HG03457 (cell line): ENCODE measurements around the gene TC2N.
"Not testable (repeated sequence)": the region's sequence is repeated elsewhere in the genome, so short reads cannot be mapped to it uniquely, and the experiment has no call there.

Experiments used
- ATAC-seq: cut with Tn5 transposase; IDR thresholded peaks from one replicate; pipeline ENCODE4 v1.9.1; 2021; ENCODE audit warnings: moderate number of reproducible peaks; ENCODE audit not compliant: unreplicated experiment

The TC2N gene

DNA sequence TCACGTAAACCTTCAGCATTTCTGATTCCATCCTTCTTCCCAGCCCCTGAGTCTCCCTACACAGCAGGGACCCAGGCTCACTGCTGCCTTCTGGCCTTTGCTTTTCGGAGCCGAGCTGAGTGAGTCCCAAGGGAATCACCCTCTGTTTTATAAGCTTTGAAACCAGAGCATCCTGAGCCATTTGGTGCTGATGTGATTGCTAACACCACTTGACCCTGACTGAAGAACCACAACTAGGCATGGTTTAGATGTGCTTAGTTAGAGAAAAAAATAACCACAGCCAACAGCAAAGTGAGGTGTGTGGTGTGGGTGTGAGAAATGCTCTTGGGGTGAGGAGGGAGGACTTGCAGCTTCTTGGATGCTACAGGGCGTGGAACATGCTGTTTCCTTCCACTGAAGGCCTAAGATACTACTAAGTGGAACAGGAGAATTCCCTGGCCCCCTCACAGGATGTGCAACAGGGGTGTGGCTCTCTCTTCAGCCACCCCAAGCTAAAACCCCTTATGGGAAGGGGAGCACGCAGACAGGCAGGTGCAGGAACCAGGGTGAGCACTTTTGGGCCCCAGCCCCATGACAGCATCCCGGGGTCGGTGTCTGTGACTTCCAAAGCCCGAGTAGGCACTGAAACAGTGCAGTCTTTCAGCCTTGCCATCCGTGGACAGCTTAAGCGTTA is at the start of gene TC2N:
TC2N (minus strand) TSS at position 221 of the 673 bp plus-strand sequence. CDS start 53,767 bp downstream, outside the sequence.
- no peak for ATAC-seq

DNA sequence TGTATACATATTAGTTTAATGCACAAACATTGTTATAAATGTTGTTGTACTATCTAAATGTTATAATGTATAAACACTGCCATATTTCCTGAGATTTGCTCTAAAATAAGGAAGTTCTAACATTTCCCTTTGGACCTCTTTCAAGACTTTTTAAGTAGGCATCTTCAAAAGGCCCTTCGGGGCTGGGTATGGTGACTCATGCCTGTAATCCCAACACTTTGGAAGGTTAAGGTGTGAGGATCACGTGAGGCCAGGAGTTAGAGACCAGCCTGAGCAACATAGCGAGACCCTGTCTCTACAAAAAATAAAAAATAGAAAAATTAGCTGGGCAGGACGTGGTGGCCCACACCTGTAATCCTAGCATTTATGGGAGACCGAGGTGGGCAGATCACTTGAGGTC is 44.7 kb upstream of the TC2N start:
- no peak for ATAC-seq

DNA sequence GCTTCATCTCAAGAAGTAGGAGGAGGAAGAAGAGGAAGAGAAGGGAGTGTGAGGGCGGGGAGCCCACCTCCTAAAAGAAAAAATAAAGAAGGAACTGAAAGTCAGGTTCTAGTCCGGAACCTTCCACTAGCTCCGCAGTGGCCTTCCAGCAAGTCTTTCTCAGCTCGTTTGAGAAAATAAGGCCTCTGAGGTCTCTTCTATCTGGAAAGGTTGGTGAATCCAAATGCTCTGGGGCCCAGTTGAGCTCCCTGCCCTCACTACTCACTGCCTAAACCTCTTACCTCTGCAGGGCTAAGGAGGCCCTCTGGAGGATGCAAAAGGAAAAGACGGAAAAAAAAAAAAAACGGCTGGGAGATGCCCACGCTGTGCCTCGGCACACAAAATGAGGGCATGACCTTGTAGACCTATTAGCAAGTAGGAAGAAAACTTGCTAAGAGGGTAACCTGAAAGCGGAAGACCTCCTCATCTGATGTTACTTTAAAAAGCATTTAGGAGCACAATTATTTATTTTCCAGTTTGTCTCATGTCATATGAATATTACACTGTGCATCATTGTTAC is 44.2 kb upstream of the TC2N start:
- no peak for ATAC-seq

DNA sequence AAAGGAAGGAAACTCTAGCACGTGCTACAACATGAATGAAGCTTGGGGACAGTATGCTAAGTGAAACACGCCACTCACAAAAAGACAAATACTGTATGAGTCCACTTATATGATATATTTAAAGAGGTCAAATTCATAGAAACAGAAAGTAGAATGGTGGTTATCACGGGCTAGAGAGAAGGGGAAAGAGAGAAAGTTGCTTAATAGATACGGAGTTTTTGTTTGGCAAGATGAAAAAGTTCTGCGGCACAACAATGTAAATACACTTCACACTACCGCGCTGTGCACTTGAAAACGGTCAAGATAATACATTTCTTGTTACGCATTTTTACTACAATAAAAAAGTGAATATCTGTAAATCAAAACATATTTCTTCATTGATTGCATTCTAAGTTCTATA is 42.9 kb upstream of the TC2N start:
- ATAC-seq, result no peak

DNA sequence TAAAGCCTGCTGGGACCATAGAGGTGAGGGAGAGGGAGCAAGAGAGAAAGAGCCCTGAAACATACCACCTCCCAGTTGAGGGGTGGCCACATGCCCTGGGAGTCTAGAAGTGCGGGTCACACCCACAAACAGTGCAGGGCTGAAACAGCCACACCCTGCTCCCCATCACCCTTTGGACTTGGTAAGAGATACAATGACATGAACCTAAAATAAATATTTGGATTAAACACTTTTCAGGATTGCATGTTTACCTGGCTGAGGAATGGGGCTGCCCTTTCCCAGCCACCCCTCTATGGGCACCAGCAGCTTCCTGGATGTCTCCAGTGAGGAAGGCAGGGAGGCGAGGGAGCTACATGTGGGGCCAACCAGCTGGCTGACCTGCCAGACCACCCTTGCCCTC is 39.0 kb upstream of the TC2N start:
- ATAC-seq, result no peak

DNA sequence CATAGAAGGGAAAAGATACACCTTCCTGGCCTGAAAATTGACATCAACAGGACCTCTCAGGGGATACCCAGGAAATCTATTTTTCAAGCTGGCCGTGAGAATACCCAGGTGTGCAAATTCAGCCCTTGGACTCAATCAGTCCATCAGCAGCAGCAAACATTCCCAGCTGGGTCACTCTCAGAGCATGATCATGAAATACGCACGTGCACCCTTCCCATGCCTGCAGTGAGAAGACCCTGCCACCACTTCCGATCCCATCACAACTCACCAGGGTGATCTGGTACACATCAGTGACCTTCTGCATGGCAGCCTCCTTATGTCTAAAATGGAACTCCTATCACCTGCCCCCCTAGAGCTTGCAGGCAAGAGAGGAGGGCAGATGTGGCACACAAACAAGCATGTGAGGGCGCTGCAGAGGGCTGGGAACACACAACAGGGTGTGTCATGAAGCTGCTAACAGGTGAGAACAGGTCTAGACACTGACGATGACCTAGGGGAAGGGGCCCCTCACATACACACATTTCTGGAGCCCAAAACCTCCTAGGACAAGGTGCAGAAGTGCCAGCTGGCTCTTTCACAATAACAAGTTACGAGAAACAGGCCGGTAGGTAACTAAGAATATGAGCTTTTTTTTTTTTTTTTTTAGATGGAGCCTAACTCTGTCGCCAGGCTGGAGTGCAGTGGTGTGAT is 37.8 kb upstream of the TC2N start:
- no peak for ATAC-seq

DNA sequence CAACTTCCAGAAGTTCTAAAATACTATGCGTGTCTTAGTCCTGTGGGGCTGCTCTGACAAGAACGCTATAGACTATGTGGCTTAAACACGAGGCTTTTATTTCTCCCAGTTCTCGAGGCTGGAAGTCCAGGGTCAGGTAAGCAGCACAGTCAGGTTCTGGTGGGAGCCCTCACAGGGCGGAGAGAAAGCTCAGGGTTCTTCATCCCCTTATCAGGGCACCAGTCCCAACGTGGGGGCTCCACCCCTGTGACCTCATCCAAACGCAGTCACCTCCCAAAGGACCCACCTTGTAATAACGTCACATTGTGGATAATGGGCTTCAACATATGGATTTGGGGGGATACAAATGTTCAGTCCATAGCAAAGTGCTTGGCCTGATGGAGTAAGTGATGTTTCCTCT is 37.1 kb upstream of the TC2N start:
- no peak for ATAC-seq

DNA sequence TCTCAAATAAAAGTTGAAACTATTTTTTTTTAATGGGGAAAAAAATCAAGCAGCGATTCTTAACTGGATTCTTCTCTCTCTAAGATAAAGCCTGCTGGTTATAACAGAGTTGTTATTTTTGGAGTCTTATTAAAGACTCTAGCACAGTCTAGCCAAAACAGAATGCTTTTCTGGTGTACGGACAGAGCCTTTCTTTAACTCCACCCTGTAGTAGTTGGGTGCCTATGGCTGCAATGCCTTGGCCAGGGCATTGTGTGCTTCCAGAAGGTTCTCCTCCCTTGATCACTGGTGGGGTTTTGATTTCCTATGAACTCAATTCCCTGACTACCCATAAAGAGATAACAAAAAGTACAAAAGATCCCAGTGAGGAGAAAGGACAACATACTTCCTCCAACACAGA is 35.7 kb upstream of the TC2N start:
- no peak for ATAC-seq

DNA sequence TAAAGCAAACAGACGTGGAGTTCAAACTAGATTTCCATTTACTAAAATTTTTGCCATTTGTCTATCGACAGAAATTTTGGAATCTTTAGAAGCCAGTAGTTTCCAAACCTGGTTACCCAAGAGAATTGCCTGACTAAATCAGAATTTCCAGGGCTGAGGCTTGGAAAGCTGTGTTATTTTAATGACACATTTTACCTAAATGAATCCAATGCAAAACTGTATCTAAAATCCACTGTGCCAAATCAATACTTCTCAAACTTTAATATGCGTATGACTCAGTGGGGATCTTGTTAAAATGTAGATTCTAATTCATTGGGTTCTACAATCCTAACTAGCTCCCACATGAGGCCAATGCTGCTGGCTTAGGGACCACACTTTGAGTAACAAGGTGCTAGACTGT is 35.0 kb upstream of the TC2N start:
- ATAC-seq, result no peak

DNA sequence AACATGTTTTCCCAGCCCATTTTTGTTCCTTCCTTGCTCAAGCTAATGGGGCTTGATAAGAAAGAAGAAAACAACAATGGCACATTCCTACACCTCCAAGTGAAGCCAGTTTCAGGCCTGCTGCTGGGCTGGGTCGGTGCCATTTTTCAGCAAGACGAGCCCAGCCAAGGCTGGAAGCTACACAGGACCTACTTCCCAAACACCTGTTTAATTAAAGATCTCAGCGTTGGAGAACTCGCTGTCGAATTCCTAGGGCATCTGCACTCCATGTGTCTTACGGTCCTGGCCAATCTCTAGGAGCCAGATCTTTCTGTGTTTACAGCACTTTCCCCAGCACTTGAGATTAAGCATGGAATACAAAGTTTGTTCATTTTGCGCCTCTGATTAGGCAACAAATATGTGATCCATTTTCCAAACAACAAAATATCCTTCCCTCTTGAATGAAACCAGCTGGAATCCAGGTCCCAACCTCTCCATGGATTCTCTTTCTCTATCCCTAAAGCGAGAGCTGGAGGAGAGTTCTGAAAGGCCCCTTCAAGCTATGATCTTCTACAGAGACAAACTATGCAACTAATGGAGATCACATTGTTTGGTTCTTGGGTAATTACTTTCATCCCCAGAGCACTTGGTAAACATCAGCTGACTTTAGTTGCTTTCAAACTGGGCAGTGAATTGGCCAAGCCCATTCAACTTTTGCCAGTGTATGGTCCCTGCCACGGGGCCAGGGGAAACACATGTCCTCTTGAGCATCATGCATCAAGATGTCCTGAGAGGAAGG is 34.3 kb upstream of the TC2N start:
- ATAC-seq, result no peak

DNA sequence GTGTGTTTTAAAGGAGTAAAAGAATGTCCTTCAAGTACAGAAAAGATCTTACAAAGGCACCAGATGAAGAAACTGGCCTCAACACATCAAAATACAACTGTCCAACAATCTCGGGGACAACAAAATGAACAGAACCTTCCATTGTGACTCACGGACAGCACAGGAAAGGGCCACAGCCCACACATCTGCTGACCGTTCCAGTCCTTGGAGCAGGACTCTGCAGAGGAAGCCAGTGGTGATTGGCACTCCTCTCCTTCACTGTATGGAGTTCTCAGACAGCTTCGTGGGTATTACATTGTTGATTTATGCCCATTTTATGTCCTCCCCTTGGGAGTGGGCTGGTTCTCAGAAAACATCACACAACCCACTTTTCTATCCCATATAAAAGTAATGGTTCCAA is 32.5 kb upstream of the TC2N start:
- ATAC-seq, result no peak

DNA sequence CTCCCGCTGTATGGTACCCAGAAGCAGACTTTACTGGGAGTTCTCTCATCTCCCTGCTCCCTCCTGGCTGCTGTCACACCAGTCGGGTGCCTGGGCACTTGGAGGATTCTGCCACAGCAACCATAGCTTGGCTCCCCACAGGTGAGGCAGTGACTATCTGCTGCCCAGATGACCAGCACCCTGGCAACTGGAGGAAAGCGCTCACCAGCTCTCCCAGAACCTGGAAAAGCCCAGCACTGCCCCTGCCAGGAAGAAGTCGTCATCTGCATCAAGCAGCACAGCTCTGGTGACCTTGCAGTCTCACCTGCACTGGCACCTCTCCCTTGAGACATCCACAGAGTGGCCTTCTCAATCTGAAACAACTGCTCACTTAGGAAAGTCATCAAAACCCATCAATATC is 31.9 kb upstream of the TC2N start:
- ATAC-seq, result no peak

DNA sequence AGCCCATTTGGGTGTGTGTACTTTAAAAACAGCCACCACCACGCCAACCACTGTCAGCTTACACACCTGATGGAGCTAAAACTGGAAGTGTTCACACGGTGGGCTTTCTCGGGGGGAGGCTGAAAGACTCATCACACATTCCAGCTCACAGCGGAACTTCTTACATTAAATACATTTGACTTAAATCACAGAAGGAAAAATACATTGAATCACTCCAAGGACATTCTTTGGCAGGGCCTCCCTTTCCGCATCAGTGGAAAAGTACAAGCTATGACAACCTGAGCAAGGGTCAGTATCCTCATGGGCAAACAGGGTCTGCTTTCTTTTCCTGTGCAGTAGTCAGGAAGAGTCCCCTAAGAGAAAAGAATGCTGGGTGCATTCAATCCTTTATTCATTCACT is 31.0 kb upstream of the TC2N start:
- ATAC-seq, result no peak

DNA sequence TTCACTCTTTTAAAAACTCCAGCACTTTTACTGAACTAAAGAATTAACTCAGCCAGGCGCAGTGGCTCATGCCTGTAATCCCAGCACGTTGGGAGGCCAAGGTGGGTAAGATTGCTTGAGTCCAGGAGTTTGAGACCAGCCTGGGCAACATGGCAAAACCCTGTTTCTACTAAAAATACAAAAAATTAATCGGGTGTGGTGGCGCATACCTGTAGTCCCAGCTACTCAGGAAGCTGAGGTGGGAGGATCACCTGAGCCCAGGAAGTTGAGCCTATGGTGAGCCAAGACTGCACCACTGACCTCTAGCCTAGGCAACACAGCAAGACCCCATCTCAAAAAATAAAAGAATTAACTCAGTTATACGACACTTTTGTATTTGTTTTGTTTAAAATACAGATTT is 30.4 kb upstream of the TC2N start:
- not testable (repeated sequence) for ATAC-seq

DNA sequence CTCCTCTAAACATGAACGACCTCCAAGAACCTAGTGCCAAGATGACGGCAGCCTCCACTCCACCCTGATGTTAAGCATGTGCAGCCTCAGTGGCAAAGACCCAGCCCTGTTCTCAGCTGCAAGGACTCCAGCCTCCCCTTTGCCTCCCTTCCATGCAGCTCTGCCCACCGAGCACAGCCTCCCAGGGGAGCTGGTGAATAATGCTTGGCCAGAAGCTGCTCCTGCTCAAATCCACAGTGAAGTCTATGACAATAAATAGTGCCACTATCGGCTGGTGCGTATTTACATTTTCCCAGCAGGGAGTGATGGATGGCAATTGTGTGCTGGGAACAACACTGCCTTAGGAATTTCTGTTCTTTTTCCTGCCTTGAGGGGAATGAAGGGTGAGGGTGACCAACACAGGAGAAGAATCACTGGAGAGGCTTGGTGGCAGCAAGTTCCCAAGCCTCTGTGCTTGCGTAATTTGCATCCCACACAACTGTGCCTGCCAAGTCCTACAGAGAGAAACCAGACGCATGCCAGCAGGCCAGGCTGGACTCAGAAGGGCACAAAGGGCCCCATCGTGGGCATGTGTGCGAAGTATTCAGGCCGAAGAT is 29.9 kb upstream of the TC2N start:
- no peak for ATAC-seq

DNA sequence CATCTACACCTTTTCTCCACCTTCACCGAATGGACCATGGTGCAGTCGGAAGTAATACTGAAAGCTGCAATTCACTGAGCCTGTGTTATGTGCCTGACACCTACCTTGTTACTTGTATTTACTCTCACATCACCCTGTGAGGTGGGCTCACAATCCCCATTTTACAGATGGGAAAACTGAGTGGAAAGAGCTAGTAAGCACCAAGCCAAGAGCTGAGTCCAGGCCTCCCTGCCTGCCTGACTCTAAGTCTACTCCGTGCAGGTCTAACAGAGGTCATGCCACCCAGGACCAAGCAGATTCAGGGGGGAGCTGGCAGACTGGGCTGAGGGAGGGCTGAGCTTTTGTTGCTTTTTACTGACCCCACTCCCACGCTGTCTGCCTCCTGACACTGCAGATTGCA is 29.1 kb upstream of the TC2N start:
- no peak for ATAC-seq

DNA sequence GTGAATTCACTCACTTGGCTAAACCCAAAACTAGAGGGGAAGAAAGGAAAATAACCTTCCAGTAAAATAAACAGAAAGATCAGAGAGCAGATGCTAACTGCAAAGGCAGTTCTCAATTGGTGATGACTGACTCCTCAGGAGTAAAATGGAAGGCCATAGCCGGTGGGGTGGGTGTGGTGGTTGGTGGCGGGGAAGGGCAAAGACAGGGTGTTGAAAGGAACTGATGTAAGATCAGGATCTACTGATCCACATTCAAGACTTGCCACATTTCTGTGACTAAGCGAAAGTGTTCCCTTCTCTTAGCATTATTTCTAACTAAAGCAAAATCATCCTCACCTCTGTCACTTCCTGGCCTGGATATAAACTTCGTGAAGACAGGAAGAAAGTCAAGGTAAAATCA is 26.3 kb upstream of the TC2N start:
- no peak for ATAC-seq

DNA sequence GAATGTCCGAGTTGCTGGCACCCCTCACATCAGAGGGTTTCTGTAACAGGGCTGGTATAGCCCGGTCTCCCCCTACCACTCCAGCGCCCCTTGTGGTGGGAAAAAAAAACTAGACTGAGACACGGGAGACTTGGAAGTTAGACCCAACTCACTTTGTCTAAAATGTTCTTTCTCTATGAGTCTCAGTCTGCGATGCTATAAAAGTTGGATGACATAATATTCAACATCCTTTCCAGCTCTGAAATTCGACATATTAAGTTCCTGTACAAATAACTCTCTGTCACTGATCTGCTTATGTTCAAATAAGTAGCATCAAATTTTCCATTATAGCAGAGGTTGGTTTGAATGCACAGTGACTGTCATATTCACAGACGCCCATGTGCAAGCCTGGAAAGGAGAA is 25.7 kb upstream of the TC2N start:
- ATAC-seq, result no peak

DNA sequence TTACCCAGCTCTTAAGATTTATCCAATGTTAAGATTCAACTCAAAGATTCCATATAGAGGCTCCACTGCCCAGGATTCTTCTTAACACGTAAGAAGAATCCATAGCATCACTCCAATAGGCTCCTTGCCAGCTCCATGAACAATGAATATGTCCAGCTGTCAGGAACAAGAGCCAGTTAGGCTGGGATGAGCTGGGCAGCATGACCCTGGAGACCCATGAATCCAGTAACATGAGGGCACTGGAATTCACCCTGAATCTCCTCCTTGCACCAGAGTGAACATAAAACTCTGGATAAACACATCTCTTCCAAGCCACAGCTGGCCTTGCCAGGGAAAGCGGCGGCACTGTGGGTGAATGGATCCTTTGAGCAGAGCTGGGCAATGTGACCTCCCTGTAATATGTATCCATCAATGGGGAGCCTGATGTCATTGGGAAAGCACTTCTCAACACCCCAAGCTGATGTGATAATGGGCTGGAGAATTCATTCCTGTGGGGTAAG is 24.4 kb upstream of the TC2N start:
- ATAC-seq, result no peak

DNA sequence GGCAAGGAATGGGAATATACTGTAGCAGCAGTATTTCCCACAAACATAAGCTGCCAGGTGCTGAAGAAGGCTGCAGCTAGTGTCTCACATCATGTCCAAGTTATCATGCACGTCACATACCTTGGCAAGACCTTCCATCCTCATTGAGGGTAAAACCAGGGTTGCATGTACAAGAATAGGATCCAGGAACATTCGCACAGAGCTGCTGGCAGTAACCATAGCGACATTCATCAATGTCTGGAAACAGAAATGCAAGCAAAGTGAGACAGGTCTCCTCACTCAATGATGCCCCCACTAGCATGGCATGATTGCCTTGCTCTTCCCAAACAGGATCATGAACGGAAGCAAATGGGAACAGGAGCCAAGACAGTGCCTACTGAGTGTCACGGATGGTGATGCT is 23.8 kb upstream of the TC2N start:
- ATAC-seq, result no peak

DNA sequence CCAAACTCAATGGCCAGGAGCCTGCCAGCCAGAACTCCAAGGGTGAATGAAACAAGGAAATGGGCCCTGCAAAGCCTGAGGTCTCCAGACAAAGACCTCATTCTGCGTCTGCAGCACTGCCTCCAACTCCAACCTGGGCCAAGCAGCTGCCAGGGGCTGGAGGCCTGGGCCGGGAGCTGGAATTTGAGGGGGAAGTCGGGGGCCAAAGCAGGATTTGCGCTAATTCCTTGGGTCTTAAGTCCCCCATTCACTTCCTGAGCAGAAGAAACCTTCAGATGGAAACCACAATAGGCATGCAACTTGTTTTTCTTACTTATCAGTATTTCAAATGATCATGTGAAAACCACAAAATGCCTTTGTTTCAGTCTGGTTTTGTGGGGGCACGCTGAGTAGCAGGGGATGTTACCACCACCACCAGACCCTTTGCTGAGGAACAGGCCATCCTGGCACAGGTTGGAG is 23.0 kb upstream of the TC2N start:
- no peak for ATAC-seq
